K562 (cell line): ENCODE measurements around the gene THBS2. TPM values are rescaled to one million over a fixed set of nuclear protein-coding genes. Genes with fewer than 3 reads are reported as not detected.
"Not testable (repeated sequence)": the region's sequence is repeated elsewhere in the genome, so short reads cannot be mapped to it uniquely, and the experiment has no call there.

ENCODE experiments used
- ATAC-seq: fragments of 200-7000 bp; cut with Tn5 transposase; 3 replicates; pipeline ENCODE4 v1.9.1; 2020; ENCODE audit warnings: moderate library complexity
- BruUV-seq: library from RNA; stranded (reverse); fragments of 400-500 nt; replicated peaks from 2 replicates; lab custom pipeline; 2021; lab: Mats Ljungman, UMichigan
- CTCF ChIA-PET: fragments of 300-600 bp; formaldehyde crosslinking; extraction: SDS; loops from one replicate; lab custom pipeline; 2021; ENCODE audit warnings: low intra/inter-chr PET ratio; lab: Yijun Ruan, JAX
- POLR2A ChIA-PET: fragments of 300-600, 350-650 bp; sonication (Branson Sonifier 250); formaldehyde crosslinking; extraction: SDS; loops from one replicate; lab custom pipeline; 2021; ENCODE audit warnings: antibody characterized with exemption, inconsistent platforms; lab: Yijun Ruan, JAX
- DNase-seq, 4 experiments: peaks; one replicate each; pipeline versions ENCODE4 v3.0.0 to v3.0.0-alpha.2; 2011 to 2018; ENCODE audit warnings: low spot score in 3 of 4, mixed read lengths in 3 of 4; ENCODE audit errors: extremely low read depth in 1 of 4
- FAIRE-seq: peaks from 2 replicates; lab custom pipeline; 2011; peaks lifted over from hg19 to GRCh38; lab: Jason Lieb, UNC
- H2AFZ ChIP-seq: 2 replicates; pipeline ENCODE4 v1.6.0; 2011; ENCODE audit warnings: low read depth, low read length, control low read depth, inconsistent platforms
- H3K27ac ChIP-seq: fragments of 200-600 bp; 3 replicates; pipeline ENCODE4 v1.8.0; 2011; ENCODE audit warnings: low read depth, mild to moderate bottlenecking, control low read depth, inconsistent platforms, low read length, moderate library complexity, mixed read lengths; ENCODE audit errors: extremely low read depth
- H3K27me3 ChIP-seq, 2 experiments: fragments of 300-600 bp in 1 of 2; 2 replicates in 1 of 2; 3 replicates in 1 of 2; pipeline versions ENCODE4 v1.6.0 to v1.8.0; 2011; ENCODE audit warnings: inconsistent platforms in 2 of 2, low read length in 2 of 2, mild to moderate bottlenecking in 1 of 2, mixed read lengths in 1 of 2, moderate library complexity in 1 of 2; ENCODE audit not compliant: control insufficient read depth in 2 of 2, insufficient read depth in 2 of 2
- H3K36me3 ChIP-seq: fragments of 300-600 bp; 3 replicates; pipeline ENCODE4 v1.8.0; 2011; ENCODE audit warnings: mild to moderate bottlenecking, low read length, inconsistent platforms; ENCODE audit not compliant: control insufficient read depth, insufficient read depth
- H3K4me1 ChIP-seq, 2 experiments: fragments of 200-600 bp in 1 of 2; replicated peaks in 1 of 2; 2 replicates in 1 of 2; 3 replicates in 1 of 2; pipeline versions ENCODE4 v1.5.1 to v1.8.0; 2011; ENCODE audit warnings: inconsistent platforms in 2 of 2, low read length in 2 of 2, mild to moderate bottlenecking in 1 of 2, mixed read lengths in 1 of 2, moderate library complexity in 1 of 2; ENCODE audit not compliant: control insufficient read depth in 2 of 2, insufficient read depth in 2 of 2
- H3K4me2 ChIP-seq: 2 replicates; pipeline ENCODE4 v1.6.1; 2011; ENCODE audit warnings: low read length, control low read depth, inconsistent platforms, mixed read lengths; ENCODE audit not compliant: insufficient read depth
- H3K4me3 ChIP-seq: fragments of 200-600 bp; sonication (generic), shearing (Covaris generic); 2 replicates; pipeline ENCODE4 v1.5.1; 2016; ENCODE audit warnings: control low read depth, inconsistent platforms
- H3K79me2 ChIP-seq: fragments of 200-600 bp; 3 replicates; pipeline ENCODE4 v1.8.0; 2011; ENCODE audit warnings: low read length, inconsistent platforms; ENCODE audit not compliant: control insufficient read depth, insufficient read depth
- H3K9ac ChIP-seq, 2 experiments: 2 replicates each; pipeline versions ENCODE4 v1.6.0 to v1.6.1; 2011; ENCODE audit warnings: low read depth in 2 of 2, low read length in 2 of 2, control low read depth in 1 of 2, inconsistent platforms in 1 of 2, mild to moderate bottlenecking in 1 of 2, mixed read lengths in 1 of 2; ENCODE audit not compliant: insufficient read depth in 1 of 2
- H3K9me1 ChIP-seq: one replicate; pipeline ENCODE4 v1.6.0; 2011; ENCODE audit warnings: inconsistent platforms, mild to moderate bottlenecking, low read length, moderate library complexity; ENCODE audit not compliant: control insufficient read depth, insufficient read depth
- H3K9me3 ChIP-seq: replicated peaks from 2 replicates; pipeline ENCODE4 v1.5.1; 2011; ENCODE audit warnings: low read depth, low read length, inconsistent platforms; ENCODE audit not compliant: control insufficient read depth, insufficient read depth
- H4K20me1 ChIP-seq: replicated peaks from 2 replicates; pipeline ENCODE4 v1.6.1; 2011; ENCODE audit warnings: low read length, inconsistent platforms, mixed read lengths; ENCODE audit not compliant: control insufficient read depth, insufficient read depth
- DACH1 ChIP-seq: fragments of 450-650 bp; IDR thresholded peaks from 2 replicates; pipeline ENCODE4 v1.6.1; 2018; ENCODE audit not compliant: partially characterized antibody
- HDGF ChIP-seq: fragments of 450-650 bp; IDR thresholded peaks from 2 replicates; pipeline ENCODE4 v1.6.1; 2016
- RAD21 ChIP-seq, 2 experiments: fragments of 250-450 bp in 1 of 2; fragments of 450-650 bp in 1 of 2; sonication (Bioruptor Pico) in 1 of 2; formaldehyde crosslinking in 1 of 2; IDR thresholded peaks in 1 of 2; conservative IDR thresholded peaks in 1 of 2; 2 replicates each; pipeline versions ENCODE4 v1.4.0 to v1.8.0; 2020 to 2022; ENCODE audit warnings: mild to moderate bottlenecking in 2 of 2, moderate library complexity in 1 of 2
- RB1 ChIP-seq: fragments of 450-650 bp; IDR thresholded peaks from 2 replicates; pipeline ENCODE4 v1.6.1; 2017; ENCODE audit warnings: low read depth, mild to moderate bottlenecking
- SPI1 ChIP-seq: IDR thresholded peaks from 2 replicates; pipeline ENCODE4 v1.6.1; 2011; ENCODE audit warnings: low read depth, low read length, control low read depth, borderline replicate concordance
- TCFL5 ChIP-seq: fragments of 250-450 bp; sonication (Bioruptor Pico); conservative IDR thresholded peaks from 2 replicates; pipeline ENCODE4 v1.6.1; 2021; ENCODE audit warnings: mild to moderate bottlenecking, moderate library complexity, matching md5 sums
- ZBTB7A ChIP-seq: IDR thresholded peaks from 2 replicates; pipeline ENCODE4 v1.6.1; 2011; ENCODE audit warnings: low read depth, mild to moderate bottlenecking, low read length, moderate library complexity, borderline replicate concordance; ENCODE audit not compliant: control insufficient read depth
- WGBS: fragments of 100-300 bp; shearing (Covaris generic); methylation state at CpG from one replicate; pipeline ENCODE4 v1.1.6; 2016; ENCODE audit warnings: low coverage, mixed read lengths; ENCODE audit not compliant: insufficient coverage; ENCODE audit errors: missing lambda C conversion rate; 5-methylcytosine and 5-hydroxymethylcytosine counted together
- in situ Hi-C: fragments of 300-500 bp; cut with MboI; formaldehyde crosslinking; loops from 4 replicates; pipeline ENCODE4 v1.15.0; 2018; ENCODE audit warnings: inconsistent platforms, mixed read lengths
- intact Hi-C: fragments of 100-400 bp; cut with micrococcal nuclease; formaldehyde crosslinking; loops from 2 replicates; pipeline ENCODE4 v1.14.2; 2022
- polyA plus RNA-seq, 8 experiments: library from polyadenylated mRNA; depleted of rRNA in 4 of 8; stranded (reverse) in 5 of 8; unstranded in 3 of 8; fragments of >200 nt; fragmentation: Nextera tagmentation in 2 of 8; fragmentation: Illumina TruSeq in 1 of 8; extraction: Ambion mirVana in 2 of 8; extraction: Trizol in 1 of 8; gene quantifications; 2 replicates each; pipeline versions ENCODE4 v1.2.1 to v1.2.3, GENCODE V29; 2011 to 2014; ENCODE audit warnings: inconsistent platforms in 1 of 8, missing spikeins in 1 of 8
- total RNA-seq, 7 experiments: library from RNA; depleted of rRNA in 6 of 7; stranded (reverse); fragments of >200 nt in 6 of 7; fragmentation: Illumina TruSeq in 2 of 7; extraction: Trizol in 2 of 7; gene quantifications; 2 replicates each; pipeline versions ENCODE4 v1.2.1 to v1.2.3, GENCODE V29; 2011 to 2021; ENCODE audit warnings: low replicate concordance in 1 of 7
- TF ChIP-seq, protein P1 (sequence below): sonication (generic); formaldehyde crosslinking; IDR thresholded peaks from 2 replicates; pipeline ENCODE4 v1.8.1; 2023; ENCODE audit warnings: mild to moderate bottlenecking, missing genetic modification reagents

THBS2 gene
- total and polyA plus RNA-seq, 9 of the 15 experiments (the other 6 are each of a cell fraction or from before 2014, with no cell fraction given) = 0.03 to 0.11 (median 0.03) TPM; not detected in 6

DNA sequence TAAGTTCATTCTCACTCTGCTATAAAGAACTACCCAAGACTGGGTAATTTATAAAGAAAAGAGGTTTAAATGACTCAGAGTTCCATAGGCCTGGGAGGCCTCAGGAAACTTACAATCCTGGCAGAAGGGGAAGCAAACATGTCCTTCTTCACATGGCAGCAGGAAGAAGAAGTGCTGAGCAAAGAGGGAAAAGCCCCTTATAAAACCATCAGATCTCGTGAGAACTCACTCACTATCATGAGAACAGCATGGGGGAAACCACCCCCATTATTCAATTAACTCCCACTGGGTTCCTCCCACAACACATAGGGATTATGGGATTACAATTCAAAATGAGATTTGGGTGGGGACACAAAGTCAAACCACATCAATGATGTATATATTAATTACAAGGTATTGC, 45.0 kb upstream of the THBS2 start:
- H3K4me1 ChIP-seq, FAIRE-seq, POLR2A ChIA-PET, H3K9me1 ChIP-seq, BruUV-seq, ATAC-seq, H3K9ac ChIP-seq, intact Hi-C loops, H3K27me3 ChIP-seq, H3K9me3 ChIP-seq, H4K20me1 ChIP-seq, H3K36me3 ChIP-seq, CTCF ChIA-PET, in situ Hi-C loops, DNase-seq, H2AFZ ChIP-seq, H3K4me3 ChIP-seq, H3K79me2 ChIP-seq, H3K27ac ChIP-seq, H3K4me2 ChIP-seq: not testable (repeated sequence)
- 0% methylated on average over 1 of the region's 1 CpG for WGBS

DNA sequence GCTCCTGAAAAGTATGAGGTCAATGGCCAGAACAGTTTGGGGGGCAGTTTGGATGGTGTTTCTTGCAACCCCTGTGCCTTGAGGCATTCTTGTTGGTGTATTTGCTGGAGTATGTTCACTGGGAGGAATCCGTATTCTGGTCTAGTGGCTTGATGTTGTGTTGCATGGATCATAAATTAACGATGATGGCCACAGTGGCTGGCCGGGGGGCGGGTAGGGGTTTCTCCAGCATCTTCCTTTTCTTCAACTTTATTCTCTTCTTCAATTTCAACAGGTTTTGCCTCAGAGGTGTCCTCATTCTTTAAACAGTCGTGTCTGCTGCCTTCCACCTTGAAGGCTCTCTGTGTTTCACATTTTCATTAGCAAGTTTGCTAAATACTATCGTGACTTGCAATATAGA, 43.0 kb upstream of the THBS2 start:
- FAIRE-seq = no peak
- WGBS = 3% methylated on average over 6 of the region's 6 CpGs
- TF ChIP-seq DACH1 = no peak
- TF ChIP-seq RB1 = no peak
- TF ChIP-seq, protein P1, sequence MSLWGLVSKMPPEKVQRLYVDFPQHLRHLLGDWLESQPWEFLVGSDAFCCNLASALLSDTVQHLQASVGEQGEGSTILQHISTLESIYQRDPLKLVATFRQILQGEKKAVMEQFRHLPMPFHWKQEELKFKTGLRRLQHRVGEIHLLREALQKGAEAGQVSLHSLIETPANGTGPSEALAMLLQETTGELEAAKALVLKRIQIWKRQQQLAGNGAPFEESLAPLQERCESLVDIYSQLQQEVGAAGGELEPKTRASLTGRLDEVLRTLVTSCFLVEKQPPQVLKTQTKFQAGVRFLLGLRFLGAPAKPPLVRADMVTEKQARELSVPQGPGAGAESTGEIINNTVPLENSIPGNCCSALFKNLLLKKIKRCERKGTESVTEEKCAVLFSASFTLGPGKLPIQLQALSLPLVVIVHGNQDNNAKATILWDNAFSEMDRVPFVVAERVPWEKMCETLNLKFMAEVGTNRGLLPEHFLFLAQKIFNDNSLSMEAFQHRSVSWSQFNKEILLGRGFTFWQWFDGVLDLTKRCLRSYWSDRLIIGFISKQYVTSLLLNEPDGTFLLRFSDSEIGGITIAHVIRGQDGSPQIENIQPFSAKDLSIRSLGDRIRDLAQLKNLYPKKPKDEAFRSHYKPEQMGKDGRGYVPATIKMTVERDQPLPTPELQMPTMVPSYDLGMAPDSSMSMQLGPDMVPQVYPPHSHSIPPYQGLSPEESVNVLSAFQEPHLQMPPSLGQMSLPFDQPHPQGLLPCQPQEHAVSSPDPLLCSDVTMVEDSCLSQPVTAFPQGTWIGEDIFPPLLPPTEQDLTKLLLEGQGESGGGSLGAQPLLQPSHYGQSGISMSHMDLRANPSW (CRISPR knock-in tag) = no peak
- TF ChIP-seq ZBTB7A = no peak
- no peak for TF ChIP-seq RAD21 (CRISPR knock-in tag; conservative IDR thresholded peaks at IDR 0.05 in 1 of 2, IDR thresholded peaks at IDR 0.05 in 1 of 2)
- TF ChIP-seq HDGF = no peak
- no peak for TF ChIP-seq TCFL5
- TF ChIP-seq SPI1 = no peak

More for the DNA sequence above, 43.0 kb upstream of the THBS2 start:
- no peak overlapping the region for H3K4me3 ChIP-seq
- no peak overlapping the region for H3K27ac ChIP-seq
- no peaks in the 10 kb centered on the region for H3K79me2 ChIP-seq
- no peaks in the 10 kb centered on the region for H3K9me1 ChIP-seq
- intact Hi-C loops = no loop called here
- no TSS peak for BruUV-seq
- H3K9me3 ChIP-seq = no peaks in the 10 kb centered on the region
- H3K27me3 ChIP-seq = peaks cover 9% of the 10 kb centered on the region in 2 experiments; a peak in 4 of 5 replicates
- in situ Hi-C loops = no loop called here
- H4K20me1 ChIP-seq = no peaks in the 10 kb centered on the region
- ChIA-PET POLR2A (interaction anchor here (0.5 kb wide), 1 partner anchor 83 kb away, joined by 3 read pairs; no protein-coding TSS in a partner anchor), CTCF (no interaction called here)
- H3K36me3 ChIP-seq = no peaks in the 10 kb centered on the region
- no peaks in the 10 kb centered on the region for H3K4me1 ChIP-seq
- ATAC-seq (no peak), DNase-seq (no peak)
- no peak overlapping the region for H3K4me2 ChIP-seq
- H2AFZ ChIP-seq = no peak overlapping the region
- H3K9ac ChIP-seq = no peak overlapping the region
